ENCODE data around the gene USP9Y.

USP9Y gene

GRCh38 chrY:12710460-12710859, 9.4 kb downstream of the USP9Y start:
- TF ChIP-seq EZH2phosphoT487 (conservative IDR thresholded peaks at IDR 0.05; ENCODE audit: low read length) (no peak), CTCF (IDR thresholded peaks at IDR 0.05; ENCODE audit: insufficient read depth, low read length, poor library complexity, severe bottlenecking) (no peak)
- Histone ChIP-seq H3K9ac (ENCODE audit: low read length) (no peak overlapping the region), H3K4me2 (ENCODE audit: low read depth, low read length, poor library complexity, severe bottlenecking) (no peak overlapping the region), H2AFZ (ENCODE audit: low read depth, low read length, severe bottlenecking) (no peak overlapping the region), H3F3A (ENCODE audit: insufficient read depth) (no peaks in the 10 kb centered on the region), H3K27ac (ENCODE audit: low read depth, low read length) (no peak overlapping the region), H3K79me2 (ENCODE audit: insufficient read depth, low read length) (no peaks in the 10 kb centered on the region), H3K36me3 (ENCODE audit: low read length) (no peaks in the 10 kb centered on the region), H3K9me2 (replicated peaks; ENCODE audit: insufficient read depth, low read length) (no peaks in the 10 kb centered on the region), H3K9me3 (ENCODE audit: insufficient read depth, low read length) (no peaks in the 10 kb centered on the region), H4K20me1 (ENCODE audit: low read depth, low read length) (no peaks in the 10 kb centered on the region), H3K4me3 (ENCODE audit: insufficient read depth, low read length, poor library complexity, severe bottlenecking) (no peak overlapping the region), H3K27me3 (ENCODE audit: low read length) (no peaks in the 10 kb centered on the region)

GRCh38 chrY:12715376-12715775, 14.3 kb downstream of the USP9Y start:
- TF ChIP-seq CTCF (IDR thresholded peaks at IDR 0.05; ENCODE audit: insufficient read depth, low read length, poor library complexity, severe bottlenecking) (no peak), EZH2phosphoT487 (conservative IDR thresholded peaks at IDR 0.05; ENCODE audit: low read length) (no peak)
- H3K9me3 ChIP-seq (ENCODE audit: insufficient read depth, low read length), result no peaks in the 10 kb centered on the region
- no peak overlapping the region for H3K4me2 ChIP-seq (ENCODE audit: low read depth, low read length, poor library complexity, severe bottlenecking)
- no peak overlapping the region for H3K9ac ChIP-seq (ENCODE audit: low read length)
- H4K20me1 ChIP-seq (ENCODE audit: low read depth, low read length), result no peaks in the 10 kb centered on the region
- no peaks in the 10 kb centered on the region for H3K9me2 ChIP-seq (replicated peaks; ENCODE audit: insufficient read depth, low read length)
- H3K79me2 ChIP-seq (ENCODE audit: insufficient read depth, low read length), result no peaks in the 10 kb centered on the region
- H3K27me3 ChIP-seq (ENCODE audit: low read length), result no peaks in the 10 kb centered on the region
- H3F3A ChIP-seq (ENCODE audit: insufficient read depth), result no peaks in the 10 kb centered on the region
- H3K36me3 ChIP-seq (ENCODE audit: low read length), result no peaks in the 10 kb centered on the region
- H3K27ac ChIP-seq (ENCODE audit: low read depth, low read length), result no peak overlapping the region
- no peak overlapping the region for H3K4me3 ChIP-seq (ENCODE audit: insufficient read depth, low read length, poor library complexity, severe bottlenecking)
- no peak overlapping the region for H2AFZ ChIP-seq (ENCODE audit: low read depth, low read length, severe bottlenecking)

DNA sequence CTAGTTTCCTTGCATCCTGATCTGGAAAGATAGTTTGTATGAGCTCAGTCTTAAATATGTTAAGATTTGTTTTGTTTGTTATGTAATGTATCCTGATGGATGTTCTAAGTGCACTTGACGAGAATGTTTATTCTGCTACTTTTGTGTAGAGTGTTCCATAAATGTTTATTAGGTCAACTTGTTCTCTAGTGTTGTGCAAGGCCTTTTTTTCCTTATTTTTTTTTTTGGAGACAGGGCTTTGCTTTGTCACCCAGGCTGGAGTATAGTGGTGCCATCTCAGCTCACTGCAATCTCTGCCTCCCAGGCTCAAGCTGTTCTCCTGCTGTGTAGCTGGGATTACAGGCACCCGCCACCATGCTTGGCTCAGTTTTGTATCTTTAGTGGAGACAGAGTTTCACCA, 28.7 kb downstream of the USP9Y start:
- Histone ChIP-seq H3K79me2 (ENCODE audit: insufficient read depth, low read length) (no peaks in the 10 kb centered on the region), H3K27ac (ENCODE audit: low read depth, low read length) (no peak overlapping the region), H3K9me3 (ENCODE audit: insufficient read depth, low read length) (no peaks in the 10 kb centered on the region), H3K27me3 (ENCODE audit: low read length) (no peaks in the 10 kb centered on the region), H3K4me3 (ENCODE audit: insufficient read depth, low read length, poor library complexity, severe bottlenecking) (no peak overlapping the region), H3K36me3 (ENCODE audit: low read length) (no peaks in the 10 kb centered on the region), H3K4me2 (ENCODE audit: low read depth, low read length, poor library complexity, severe bottlenecking) (no peak overlapping the region), H4K20me1 (ENCODE audit: low read depth, low read length) (no peaks in the 10 kb centered on the region), H2AFZ (ENCODE audit: low read depth, low read length, severe bottlenecking) (no peak overlapping the region), H3K9ac (ENCODE audit: low read length) (no peak overlapping the region), H3K9me2 (replicated peaks; ENCODE audit: insufficient read depth, low read length) (no peaks in the 10 kb centered on the region), H3F3A (ENCODE audit: insufficient read depth) (no peaks in the 10 kb centered on the region)
- TF ChIP-seq EZH2phosphoT487 (conservative IDR thresholded peaks at IDR 0.05; ENCODE audit: low read length) (no peak), CTCF (IDR thresholded peaks at IDR 0.05; ENCODE audit: insufficient read depth, low read length, poor library complexity, severe bottlenecking) (no peak)

DNA sequence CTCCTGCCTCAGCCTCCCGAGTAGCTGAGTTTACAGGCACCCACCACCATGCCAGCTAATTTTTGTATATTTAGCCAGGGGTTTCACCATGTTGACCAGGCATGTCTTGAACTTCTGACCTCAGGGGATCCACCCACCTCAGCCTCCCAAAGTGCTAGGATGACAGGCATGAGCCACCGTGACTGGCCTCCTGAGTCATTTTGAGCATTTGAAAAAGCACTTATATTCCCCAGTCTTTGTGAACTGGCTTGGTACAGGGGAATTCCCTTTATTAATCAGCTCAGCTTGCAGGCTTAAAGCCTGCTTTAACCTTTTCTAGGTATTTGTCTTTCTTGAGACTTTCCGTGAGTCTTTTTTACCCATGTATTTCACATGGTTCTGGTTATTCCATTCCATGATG, 32.6 kb downstream of the USP9Y start:
- Histone ChIP-seq H3K9ac (ENCODE audit: low read length) (no peak overlapping the region), H3K36me3 (ENCODE audit: low read length) (no peaks in the 10 kb centered on the region), H2AFZ (ENCODE audit: low read depth, low read length, severe bottlenecking) (no peak overlapping the region), H3K27me3 (ENCODE audit: low read length) (no peaks in the 10 kb centered on the region), H4K20me1 (ENCODE audit: low read depth, low read length) (no peaks in the 10 kb centered on the region), H3K79me2 (ENCODE audit: insufficient read depth, low read length) (no peaks in the 10 kb centered on the region), H3F3A (ENCODE audit: insufficient read depth) (no peaks in the 10 kb centered on the region), H3K27ac (ENCODE audit: low read depth, low read length) (no peak overlapping the region), H3K4me2 (ENCODE audit: low read depth, low read length, poor library complexity, severe bottlenecking) (no peak overlapping the region), H3K9me2 (replicated peaks; ENCODE audit: insufficient read depth, low read length) (no peaks in the 10 kb centered on the region), H3K9me3 (ENCODE audit: insufficient read depth, low read length) (no peaks in the 10 kb centered on the region), H3K4me3 (ENCODE audit: insufficient read depth, low read length, poor library complexity, severe bottlenecking) (no peak overlapping the region)
- no peak for TF ChIP-seq EZH2phosphoT487 (conservative IDR thresholded peaks at IDR 0.05; ENCODE audit: low read length)
- TF ChIP-seq CTCF (IDR thresholded peaks at IDR 0.05; ENCODE audit: insufficient read depth, low read length, poor library complexity, severe bottlenecking), result no peak

All from SU-DHL-6 (cell line).